GM12873 (cell line): ENCODE results near the gene AVL9.

Experiments used
- CTCF ChIP-seq: IDR thresholded peaks from 2 replicates; pipeline ENCODE4 v1.5.1; 2012; ENCODE audit warnings: low read depth, mild to moderate bottlenecking, moderate library complexity, low read length, control low read depth; ENCODE audit not compliant: insufficient read depth; ENCODE audit errors: missing control alignments

The AVL9 gene

GRCh38 chr7:32462977-32463376, 32.3 kb upstream of the AVL9 start:
- no peak for TF ChIP-seq CTCF

DNA sequence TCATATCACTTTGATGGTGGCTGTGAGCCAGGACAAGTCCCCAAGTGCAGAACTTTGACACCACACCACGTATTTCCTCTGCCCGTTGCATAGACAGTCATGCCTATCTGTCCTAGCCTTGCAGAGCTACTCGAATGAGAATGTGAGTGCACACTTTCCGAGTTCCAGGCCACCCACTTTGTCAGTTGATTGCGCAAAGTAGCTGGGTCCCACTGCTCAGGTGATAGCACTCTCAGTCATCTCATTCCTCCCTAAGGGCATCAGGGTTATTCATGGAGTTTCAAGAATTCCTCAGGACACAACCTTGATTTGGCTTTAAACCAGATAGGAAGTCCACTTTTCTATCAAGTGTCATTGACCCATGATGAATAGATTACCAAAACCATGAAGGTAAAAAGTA, 24.4 kb upstream of the AVL9 start:
- TF ChIP-seq CTCF: no peak

DNA sequence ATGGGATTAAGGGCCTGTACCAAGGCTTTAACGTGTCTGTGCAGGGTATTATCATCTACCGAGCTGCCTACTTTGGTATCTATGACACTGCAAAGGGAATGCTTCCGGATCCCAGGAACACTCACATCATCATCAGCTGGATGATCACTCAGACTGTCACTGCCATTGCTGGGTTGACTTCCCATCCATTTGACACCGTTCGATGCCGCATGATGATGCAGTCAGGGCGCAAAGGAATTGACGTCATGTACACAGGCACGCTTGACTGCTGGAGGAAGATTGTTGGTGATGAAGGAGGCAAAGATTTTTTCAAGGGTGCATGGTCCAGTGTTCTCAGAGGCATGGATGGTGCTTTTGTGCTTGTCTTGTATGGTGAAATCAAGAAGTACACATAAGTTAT, 23.3 kb upstream of the AVL9 start:
- TF ChIP-seq CTCF: no peak

DNA sequence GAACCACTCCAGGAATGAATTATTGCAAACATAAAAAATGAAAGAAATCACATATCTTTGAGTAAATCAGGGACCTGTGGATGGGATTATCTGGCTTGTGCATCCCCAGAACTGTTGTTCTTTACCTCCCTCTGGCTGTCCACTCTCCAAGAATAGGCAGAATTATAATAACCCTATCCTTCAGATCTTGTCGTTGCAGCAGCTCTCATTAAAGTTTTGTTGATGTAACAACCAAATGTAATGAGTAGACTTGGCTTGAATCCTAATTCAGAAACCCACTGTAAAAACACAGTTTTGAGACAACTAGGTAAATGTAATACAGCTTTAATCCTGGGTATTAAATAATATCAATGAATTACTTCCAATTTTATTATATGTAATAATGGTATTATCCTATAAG, 21.3 kb upstream of the AVL9 start:
- TF ChIP-seq CTCF: no peak

DNA sequence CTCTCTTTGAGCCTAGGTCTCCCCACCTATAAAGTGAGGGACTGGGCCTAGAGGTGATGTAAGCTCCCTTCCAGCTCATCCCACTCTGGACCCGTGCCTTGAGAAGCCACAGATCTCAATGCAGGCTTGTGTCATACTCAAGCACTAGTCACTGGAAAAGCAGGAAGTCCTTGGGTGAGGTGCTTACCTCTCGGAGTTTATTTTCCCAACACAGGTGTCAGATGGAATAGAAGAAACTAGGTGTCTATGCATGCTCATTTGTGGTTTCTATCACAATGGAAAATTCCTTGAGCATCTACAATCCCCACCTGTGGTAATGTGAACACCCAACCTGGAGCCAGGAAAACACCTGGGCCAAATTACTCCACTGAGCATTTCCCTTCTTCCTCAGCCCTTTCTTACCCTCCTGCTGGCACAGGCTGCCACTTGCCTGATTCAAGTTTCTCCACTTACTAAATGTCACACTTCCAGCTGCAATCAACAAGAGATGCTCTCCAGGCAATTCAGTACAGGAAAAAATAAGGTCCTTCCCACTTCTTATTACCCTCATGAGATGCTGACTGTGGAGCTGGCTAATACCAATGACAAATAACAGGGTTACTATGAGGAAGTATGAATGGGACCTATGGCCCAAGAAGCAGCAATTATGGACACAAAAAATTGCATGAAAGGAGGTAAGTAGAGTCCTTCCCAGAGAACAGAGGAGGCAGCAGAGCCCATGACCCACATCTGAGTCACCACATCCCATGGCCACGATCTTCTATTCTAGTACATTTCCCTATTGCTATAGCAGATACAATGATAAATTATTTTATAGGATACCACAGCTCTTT, 18.3 kb upstream of the AVL9 start:
- TF ChIP-seq CTCF: no peak

DNA sequence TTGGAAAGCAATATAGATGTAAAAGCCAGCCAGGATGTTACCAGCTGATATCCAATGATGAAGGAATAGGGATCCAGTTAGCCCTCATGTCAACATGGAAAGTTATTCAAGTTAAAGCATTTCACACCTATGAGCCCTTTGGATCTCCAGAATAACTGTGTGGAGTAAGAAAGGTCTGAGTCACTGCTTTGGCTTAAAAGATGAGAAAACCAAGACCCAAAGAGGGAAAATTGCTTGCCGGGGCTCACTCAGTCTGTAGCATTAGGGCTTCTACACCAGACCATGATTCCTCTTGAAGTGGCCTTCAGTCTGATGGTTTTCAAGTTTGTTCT, 17.7 kb upstream of the AVL9 start:
- TF ChIP-seq CTCF: no peak

- TF ChIP-seq CTCF: peak; percentile 87
These were observed 15.6 kb upstream of the AVL9 start for GRCh38 chr7:32479574-32480200.
